ENCODE measurements around the gene OXTR. TPM values are rescaled to one million over a fixed set of nuclear protein-coding genes. Genes with fewer than 3 reads are reported as not detected.

The OXTR gene
- total RNA-seq, result 2.5 and 6.2 TPM in 2 replicates

- DNase-seq (ENCODE audit: insufficient read length, low spot score, missing footprints), result peak; percentile 100
- TF ChIP-seq CTCF (IDR thresholded peaks at IDR 0.05; ENCODE audit: extremely low read depth, low read depth, low read length), result peak; percentile 95
- peak within 1 kb of the TSS; percentile 90 for H3K4me2 ChIP-seq (ENCODE audit: insufficient read depth, low read length)
- peak within 1 kb of the TSS; percentile 83 for H2AFZ ChIP-seq (ENCODE audit: low read length)
- peaks cover 1% of the 10 kb centered on the region for H3K36me3 ChIP-seq (ENCODE audit: insufficient read depth, low read length)
- H3K27ac ChIP-seq (ENCODE audit: low read depth, low read length), result peak within 1 kb of the TSS; percentile 60
- peaks cover 8% of the 10 kb centered on the region for H4K20me1 ChIP-seq (ENCODE audit: insufficient read depth, low read length)
- H3K4me3 ChIP-seq (ENCODE audit: insufficient read depth, low read length), result peak within 1 kb of the TSS; percentile 79
- peaks cover 19% of the 10 kb centered on the region for H3K4me1 ChIP-seq (ENCODE audit: insufficient read depth, low read length)
- peaks cover 12% of the 10 kb centered on the region for H3K79me2 ChIP-seq (ENCODE audit: insufficient read depth, low read length)
- peaks cover 22% of the 10 kb centered on the region for H3K27me3 ChIP-seq (ENCODE audit: insufficient read depth, low read length)
- H3K9me3 ChIP-seq (ENCODE audit: low read depth, low read length), result no peaks in the 10 kb centered on the region
Measured at GRCh38 chr3:8769088-8769822, at the start of gene OXTR. TSS of gene OXTR (minus strand) at chr3:8769613. CDS start at chr3:8768187, 1,426 bp downstream.

GRCh38 chr3:8817486-8817885 lies 48.1 kb upstream of the OXTR start:
- H3K27ac ChIP-seq (ENCODE audit: low read depth, low read length), result no peak overlapping the region
- peak; percentile 51 for DNase-seq (ENCODE audit: insufficient read length, low spot score, missing footprints)

GRCh38 chr3:8816106-8816505 lies 46.7 kb upstream of the OXTR start:
- H3K27ac ChIP-seq (ENCODE audit: low read depth, low read length), result no peak overlapping the region
- no peak for TF ChIP-seq CTCF (IDR thresholded peaks at IDR 0.05; ENCODE audit: extremely low read depth, low read depth, low read length)
- DNase-seq (ENCODE audit: insufficient read length, low spot score, missing footprints), result no peak

More at GRCh38 chr3:8817486-8817885, 48.1 kb upstream of the OXTR start:
- Histone ChIP-seq H3K36me3 (ENCODE audit: insufficient read depth, low read length) (no peaks in the 10 kb centered on the region), H3K9me3 (ENCODE audit: low read depth, low read length) (peaks cover 1% of the 10 kb centered on the region), H4K20me1 (ENCODE audit: insufficient read depth, low read length) (no peaks in the 10 kb centered on the region), H3K4me3 (ENCODE audit: insufficient read depth, low read length) (no peak overlapping the region), H3K79me2 (ENCODE audit: insufficient read depth, low read length) (no peaks in the 10 kb centered on the region), H3K27me3 (ENCODE audit: insufficient read depth, low read length) (no peaks in the 10 kb centered on the region), H3K4me2 (ENCODE audit: insufficient read depth, low read length) (no peak overlapping the region), H2AFZ (ENCODE audit: low read length) (no peak overlapping the region), H3K4me1 (ENCODE audit: insufficient read depth, low read length) (peaks cover 3% of the 10 kb centered on the region)
- no peak for TF ChIP-seq CTCF (IDR thresholded peaks at IDR 0.05; ENCODE audit: extremely low read depth, low read depth, low read length)

GRCh38 chr3:8813411-8813810 lies 44.0 kb upstream of the OXTR start:
- no peak for TF ChIP-seq CTCF (IDR thresholded peaks at IDR 0.05; ENCODE audit: extremely low read depth, low read depth, low read length)
- no peaks in the 10 kb centered on the region for H4K20me1 ChIP-seq (ENCODE audit: insufficient read depth, low read length)

More at GRCh38 chr3:8816106-8816505, 46.7 kb upstream of the OXTR start:
- Histone ChIP-seq H3K4me3 (ENCODE audit: insufficient read depth, low read length) (no peak overlapping the region), H4K20me1 (ENCODE audit: insufficient read depth, low read length) (no peaks in the 10 kb centered on the region), H3K79me2 (ENCODE audit: insufficient read depth, low read length) (no peaks in the 10 kb centered on the region), H3K4me1 (ENCODE audit: insufficient read depth, low read length) (no peaks in the 10 kb centered on the region), H3K27me3 (ENCODE audit: insufficient read depth, low read length) (no peaks in the 10 kb centered on the region), H3K4me2 (ENCODE audit: insufficient read depth, low read length) (no peak overlapping the region), H3K36me3 (ENCODE audit: insufficient read depth, low read length) (no peaks in the 10 kb centered on the region), H3K9me3 (ENCODE audit: low read depth, low read length) (peaks cover 1% of the 10 kb centered on the region), H2AFZ (ENCODE audit: low read length) (no peak overlapping the region)

More at GRCh38 chr3:8813411-8813810, 44.0 kb upstream of the OXTR start:
- no peak for DNase-seq (ENCODE audit: insufficient read length, low spot score, missing footprints)
- H3K9me3 ChIP-seq (ENCODE audit: low read depth, low read length), result peaks cover 1% of the 10 kb centered on the region
- no peaks in the 10 kb centered on the region for H3K4me1 ChIP-seq (ENCODE audit: insufficient read depth, low read length)
- H3K79me2 ChIP-seq (ENCODE audit: insufficient read depth, low read length), result no peaks in the 10 kb centered on the region
- H2AFZ ChIP-seq (ENCODE audit: low read length), result no peak overlapping the region
- no peaks in the 10 kb centered on the region for H3K36me3 ChIP-seq (ENCODE audit: insufficient read depth, low read length)
- no peak overlapping the region for H3K4me3 ChIP-seq (ENCODE audit: insufficient read depth, low read length)
- H3K27me3 ChIP-seq (ENCODE audit: insufficient read depth, low read length), result no peaks in the 10 kb centered on the region
- H3K27ac ChIP-seq (ENCODE audit: low read depth, low read length), result no peak overlapping the region
- no peak overlapping the region for H3K4me2 ChIP-seq (ENCODE audit: insufficient read depth, low read length)

All from osteoblast (primary cell).